H1 (cell line): ENCODE results near the gene TXK. TPM values are rescaled to one million over a fixed set of nuclear protein-coding genes. Genes with fewer than 3 reads are reported as not detected.

Experiments used
- ATF3 ChIP-seq: IDR thresholded peaks from 2 replicates; pipeline ENCODE4 v1.6.1; 2011; ENCODE audit warnings: low read depth, mild to moderate bottlenecking, low read length; ENCODE audit not compliant: insufficient read depth
- EZH2 ChIP-seq: fragments of 200-600 bp; sonication (generic); IDR thresholded peaks from 2 replicates; pipeline ENCODE4 v1.7.1; 2012; ENCODE audit warnings: low read depth, mild to moderate bottlenecking, moderate library complexity, low read length, inconsistent platforms; ENCODE audit not compliant: severe bottlenecking
- KDM4A ChIP-seq: IDR thresholded peaks from one replicate; pipeline ENCODE4 v1.7.1; 2012; ENCODE audit warnings: low read depth, mild to moderate bottlenecking, moderate library complexity, low read length, inconsistent platforms; ENCODE audit not compliant: severe bottlenecking
- PHF8 ChIP-seq: fragments of 200-600 bp; sonication (generic); conservative IDR thresholded peaks from 2 replicates; pipeline ENCODE4 v1.7.1; 2012; ENCODE audit warnings: low read depth, mild to moderate bottlenecking, inconsistent platforms, low read length, moderate library complexity
- POU5F1 ChIP-seq: IDR thresholded peaks from 2 replicates; pipeline ENCODE4 v1.6.1; 2011; ENCODE audit warnings: low read depth, mild to moderate bottlenecking, low read length, moderate library complexity
- SIX5 ChIP-seq: IDR thresholded peaks from 2 replicates; pipeline ENCODE4 v1.6.1; 2011; ENCODE audit warnings: mild to moderate bottlenecking, low read depth, low read length
- USF2 ChIP-seq: IDR thresholded peaks from 2 replicates; pipeline ENCODE4 v1.6.1; 2011; ENCODE audit warnings: low read length, improper control_type of control experiment
- polyA plus RNA-seq, 7 experiments: library from polyadenylated mRNA; depleted of rRNA in 3 of 7; stranded (reverse) in 5 of 7; unstranded in 2 of 7; fragments of >200 nt in 5 of 7; fragments of 200-250 nt in 2 of 7; gene quantifications; 1 replicate in 5 of 7; 2 replicates in 1 of 7; 4 replicates in 1 of 7; pipeline versions ENCODE4 v1.2.1 to v1.2.3, GENCODE V29; 2011 to 2013; ENCODE audit warnings: missing spikeins in 2 of 7, mixed read lengths in 2 of 7
- total RNA-seq: library from RNA; stranded (reverse); fragmentation: NEBNext Ultra II Directional; extraction: Animal tissue kit (Norgen Biotek cat#: 25700); gene quantifications from 2 replicates; pipeline ENCODE4 v1.2.1, GENCODE V29; 2021

Gene TXK
- total and polyA plus RNA-seq, 2 of the 8 experiments (the other 6 are each of a cell fraction or from before 2014, with no cell fraction given): not detected

- TF ChIP-seq USF2: no peak
- no peak for TF ChIP-seq PHF8
- TF ChIP-seq SIX5: no peak
- no peak for TF ChIP-seq POU5F1
- TF ChIP-seq EZH2: no peak
- no peak for TF ChIP-seq ATF3
- no peak for TF ChIP-seq KDM4A
- TF ChIP-seq, all 59 proteins: peak for 0
These were observed 13.9 kb downstream of the TXK start (continued) for GRCh38 chr4:48120132-48120531.
